NCI-H510A treated with DMSO at 0.1 percent for 48 hours (cell line): ENCODE results near the gene CFAP97D2.
"Not testable (repeated sequence)": the region's sequence is repeated elsewhere in the genome, so short reads cannot be mapped to it uniquely, and the experiment has no call there.

ENCODE experiments used
- DNase-seq: peaks from one replicate; lab custom pipeline; 2025; lab: John Stamatoyannopoulos, UW

The CFAP97D2 gene

DNA sequence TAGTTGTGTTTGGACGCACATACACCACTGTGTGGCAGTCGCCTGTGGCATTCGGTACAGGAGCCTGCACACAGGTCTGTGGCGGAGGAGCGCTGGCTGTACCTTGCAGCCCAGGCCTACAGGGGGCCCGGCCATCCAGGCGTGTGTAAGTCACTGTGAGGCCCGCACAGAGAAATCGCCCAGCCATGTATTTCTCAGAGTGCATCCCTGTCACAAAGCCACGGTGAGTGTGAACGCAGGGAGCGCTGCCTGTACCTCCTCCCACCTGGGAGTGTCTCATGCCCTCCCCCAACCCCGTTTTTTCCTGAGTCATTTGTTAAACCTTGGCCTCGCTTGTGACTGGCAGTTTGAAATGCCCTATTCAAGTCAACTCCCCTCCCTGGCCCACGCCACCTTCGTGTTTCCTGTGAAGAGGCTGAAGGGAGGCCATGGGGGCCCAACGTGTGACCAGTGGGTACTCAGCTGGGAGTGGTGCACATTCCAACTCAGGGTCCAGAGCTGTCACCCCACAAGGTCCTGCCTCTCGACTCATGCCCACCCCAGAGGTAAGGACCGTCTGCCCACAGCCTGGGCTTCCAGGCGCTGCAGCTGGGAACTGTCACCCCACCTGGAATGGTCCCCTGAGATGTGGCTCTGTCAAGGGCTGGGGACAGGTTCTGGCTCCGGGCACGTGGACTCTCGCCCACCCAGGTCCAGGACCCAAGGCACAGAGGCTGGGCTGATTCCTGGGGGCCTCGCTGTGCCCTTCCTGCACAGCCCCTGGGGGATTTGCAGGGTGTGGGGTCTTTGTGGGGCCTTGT lies 35.1 kb upstream of the CFAP97D2 start:
- no peak for DNase-seq

DNA sequence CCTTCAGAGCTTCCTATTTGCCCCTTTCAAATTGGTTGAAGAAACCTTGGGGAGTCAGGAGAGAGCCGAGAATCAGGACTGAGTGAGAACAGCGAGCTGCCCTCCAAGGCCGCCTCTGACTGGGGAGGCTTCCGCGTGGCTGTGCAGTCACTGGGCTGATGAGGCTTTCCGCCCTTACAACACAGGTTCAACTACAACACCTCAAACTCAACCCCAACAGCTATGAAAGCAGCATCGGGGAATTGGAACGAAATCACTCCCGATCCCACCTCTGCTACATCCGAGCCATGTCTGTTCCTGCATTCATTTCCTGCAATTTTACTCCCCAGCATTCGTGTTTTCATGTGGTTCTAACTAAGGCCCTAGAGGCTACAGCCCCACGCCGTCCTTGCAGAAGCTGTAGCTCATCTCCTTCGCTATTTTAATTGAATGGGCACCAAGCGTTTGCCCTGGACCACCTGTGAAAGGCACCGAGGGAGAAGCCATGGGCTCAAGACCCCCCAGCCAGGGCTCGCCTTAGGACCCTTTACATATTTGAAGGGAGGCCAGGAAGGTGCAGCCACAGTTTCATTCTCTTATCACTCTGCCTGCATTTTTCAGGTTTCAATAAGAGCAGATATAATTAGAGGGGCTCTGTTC lies 34.3 kb upstream of the CFAP97D2 start:
- DNase-seq: no peak

GRCh38 chr13:114145256-114145655 lies 33.8 kb upstream of the CFAP97D2 start:
- no peak for DNase-seq

- no peak for DNase-seq
Measured at GRCh38 chr13:114145722-114146121, 33.3 kb upstream of the CFAP97D2 start.

- no peak for DNase-seq
Measured at GRCh38 chr13:114146173-114146572, 32.9 kb upstream of the CFAP97D2 start.

DNA sequence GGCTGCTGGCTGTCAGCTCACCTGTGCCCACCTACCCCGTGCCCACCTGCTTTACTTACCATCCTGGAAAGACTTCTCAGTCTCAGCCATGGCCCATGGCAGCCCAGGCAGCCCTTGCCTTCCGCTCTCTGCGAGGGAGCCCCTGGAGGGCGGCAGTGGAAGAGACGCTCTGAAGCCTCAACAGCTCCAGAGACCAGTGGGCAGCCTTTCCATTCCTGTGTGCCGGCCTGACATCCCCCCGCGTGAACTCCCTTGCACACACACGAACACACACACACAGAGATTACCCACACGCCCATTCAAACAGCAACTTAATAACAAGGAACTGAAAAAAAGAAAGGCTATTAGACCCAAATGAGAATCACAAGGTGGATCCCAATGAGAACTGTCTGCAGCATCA lies 32.4 kb upstream of the CFAP97D2 start:
- DNase-seq: peak; percentile 36

GRCh38 chr13:114147803-114148520 lies 31.1 kb upstream of the CFAP97D2 start:
- no peak for DNase-seq

DNA sequence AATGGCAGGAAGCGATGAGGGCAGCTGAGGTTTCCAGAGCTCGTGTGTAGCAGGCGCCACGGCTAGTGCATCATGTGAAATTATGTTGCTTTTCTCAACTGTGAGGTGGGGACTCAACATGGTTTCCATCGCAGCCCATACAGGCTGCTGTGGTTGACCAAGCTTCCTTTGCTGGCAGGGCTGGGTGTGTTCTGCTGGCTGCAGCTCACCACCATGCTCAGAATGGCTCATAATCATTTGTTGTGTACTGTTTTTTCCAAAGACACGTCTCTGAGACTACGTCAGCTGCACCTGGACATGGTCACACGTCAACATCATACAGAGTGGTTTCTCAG lies 30.6 kb upstream of the CFAP97D2 start:
- DNase-seq: peak; percentile 49

- not testable (repeated sequence) for DNase-seq
Measured at GRCh38 chr13:114148886-114149285, 30.2 kb upstream of the CFAP97D2 start.

DNA sequence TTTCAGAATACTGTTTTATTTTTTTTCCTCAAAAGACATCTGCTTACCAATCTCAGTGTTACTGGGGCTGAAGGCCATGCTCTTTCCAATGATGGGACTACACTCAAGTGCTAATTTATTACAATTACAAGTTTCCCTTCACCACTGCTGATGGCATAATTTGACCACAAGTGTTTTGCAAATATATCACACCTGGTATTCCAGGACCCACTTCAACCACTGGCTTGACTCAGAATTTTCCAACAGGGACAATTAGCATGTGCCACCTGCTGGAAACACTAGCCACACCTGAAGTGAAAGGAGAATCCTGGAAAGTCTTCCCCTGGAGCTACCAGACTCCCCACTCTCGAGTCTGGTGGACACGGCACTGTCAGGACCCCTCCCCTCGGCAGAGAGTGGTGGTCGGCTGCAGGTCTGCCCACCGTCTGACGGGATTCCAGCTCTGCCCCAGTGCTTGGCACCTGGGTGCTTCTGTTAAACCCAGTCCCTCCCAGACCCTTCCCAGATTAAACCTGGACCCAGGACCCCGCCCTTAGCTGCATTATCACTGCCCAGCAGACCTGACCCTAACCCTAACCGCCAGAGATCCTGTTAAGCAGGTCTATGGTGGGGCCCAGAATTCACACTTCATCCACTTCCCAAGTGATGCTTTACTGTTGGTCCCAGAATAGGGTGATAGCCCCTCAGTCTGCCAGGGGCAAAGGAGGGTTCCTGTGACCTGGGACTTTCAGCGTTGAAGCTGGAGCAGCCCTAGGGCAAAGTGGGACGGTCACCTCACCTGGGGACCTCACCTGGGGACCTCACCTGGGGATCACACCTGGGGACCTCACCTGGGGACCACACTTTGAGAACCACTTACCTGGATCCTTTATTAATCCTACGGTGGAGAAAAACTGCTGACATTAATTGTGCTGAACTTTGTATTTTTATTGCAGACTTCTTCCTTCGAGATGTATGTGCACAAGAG lies 29.0 kb upstream of the CFAP97D2 start:
- peak; percentile 83 for DNase-seq

DNA sequence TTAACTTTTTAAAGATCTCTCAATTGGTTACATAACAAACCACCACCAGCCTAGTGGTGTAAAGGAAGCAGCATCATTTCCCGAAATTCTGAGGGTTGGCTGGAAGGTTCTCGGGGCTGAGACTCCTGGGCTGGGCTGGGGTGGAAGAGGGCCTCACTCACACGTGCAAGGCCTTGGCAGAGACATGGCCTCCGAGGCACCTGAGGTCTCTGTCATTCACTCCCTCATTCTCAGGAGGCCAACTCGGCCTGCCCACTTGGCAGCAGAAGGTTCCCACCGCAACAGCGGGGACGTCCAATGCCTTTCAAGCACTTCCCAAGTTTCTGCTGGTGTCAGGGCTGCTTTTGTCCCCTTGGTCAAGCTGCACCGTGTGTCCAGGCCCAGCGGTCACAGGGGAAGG lies 28.0 kb upstream of the CFAP97D2 start:
- no peak for DNase-seq

DNA sequence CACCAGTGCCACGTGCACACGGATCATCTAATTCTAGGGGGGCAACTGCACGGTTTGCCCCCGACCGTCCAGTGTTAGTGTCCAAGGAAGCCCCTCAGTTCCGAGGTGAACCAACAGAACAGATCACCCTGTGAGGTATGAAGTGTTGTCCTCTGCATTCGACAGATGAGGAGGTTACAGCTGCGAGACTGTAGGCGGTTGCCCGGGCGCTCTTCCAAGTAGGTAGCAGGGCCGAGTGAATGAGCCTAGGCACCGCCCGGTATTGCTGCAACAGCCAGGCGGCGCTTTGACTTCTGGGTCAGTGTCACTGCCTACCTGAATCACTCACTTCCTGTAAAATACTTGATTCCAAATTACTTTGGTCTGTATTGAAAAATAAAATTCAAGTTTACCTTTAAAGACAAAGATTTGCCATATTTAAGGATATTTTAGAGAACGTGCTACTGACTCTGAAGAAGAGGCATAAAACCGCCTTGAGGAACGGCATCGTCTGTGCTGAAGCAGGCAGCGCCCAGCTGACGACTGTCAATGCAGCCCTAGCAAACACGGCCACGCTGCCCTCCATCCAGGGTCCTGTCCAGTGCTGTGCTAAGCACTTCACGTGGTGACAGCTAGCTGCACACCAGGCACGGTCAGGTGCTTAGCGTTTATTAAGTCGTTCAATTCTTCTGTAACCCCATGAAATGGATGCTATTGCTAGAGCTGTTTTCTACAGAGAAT lies 27.3 kb upstream of the CFAP97D2 start:
- peak; percentile 79 for DNase-seq

DNA sequence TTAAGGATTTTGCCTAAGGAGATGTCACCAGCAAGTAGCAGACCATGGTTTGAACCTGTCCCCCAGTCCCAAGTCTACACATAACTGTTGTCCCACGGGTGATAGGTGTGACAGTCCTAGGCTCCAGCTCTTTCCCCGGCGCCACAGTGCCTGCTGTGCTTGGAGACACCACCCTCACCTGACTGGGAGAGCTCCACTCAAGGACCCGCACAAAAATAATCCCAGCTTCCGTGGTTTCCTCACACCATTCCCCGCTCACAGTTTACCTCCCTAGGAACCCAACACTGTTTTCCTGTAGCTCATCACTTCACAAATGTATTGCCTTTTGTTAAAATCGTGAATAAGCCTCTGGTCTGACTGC lies 26.8 kb upstream of the CFAP97D2 start:
- no peak for DNase-seq

DNA sequence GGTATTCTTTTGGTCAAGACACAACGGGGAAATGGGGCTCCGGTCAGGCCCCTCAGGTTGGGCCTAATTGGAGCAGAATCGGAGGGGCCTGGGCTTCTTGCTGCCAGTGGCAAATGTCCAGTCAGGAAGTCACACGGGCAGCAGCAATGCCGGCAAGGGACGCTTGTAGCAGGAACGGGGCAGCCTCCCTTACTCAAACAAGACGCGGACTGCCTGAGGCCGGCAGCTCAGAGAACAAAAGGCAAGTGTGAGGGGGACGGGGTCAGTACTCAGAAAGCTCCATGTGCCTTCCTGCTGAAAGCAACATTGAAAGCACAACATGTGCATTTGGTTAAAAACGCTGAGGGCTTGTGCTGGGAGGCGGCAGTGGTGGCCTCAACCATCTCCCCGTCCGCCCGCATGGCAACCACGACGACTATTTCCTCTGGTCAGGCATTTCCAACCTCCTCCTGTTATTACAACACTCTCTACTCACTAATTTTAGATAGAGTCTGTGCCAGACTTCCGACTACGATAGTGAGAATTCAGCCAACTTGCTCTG lies 26.2 kb upstream of the CFAP97D2 start:
- no peak for DNase-seq

DNA sequence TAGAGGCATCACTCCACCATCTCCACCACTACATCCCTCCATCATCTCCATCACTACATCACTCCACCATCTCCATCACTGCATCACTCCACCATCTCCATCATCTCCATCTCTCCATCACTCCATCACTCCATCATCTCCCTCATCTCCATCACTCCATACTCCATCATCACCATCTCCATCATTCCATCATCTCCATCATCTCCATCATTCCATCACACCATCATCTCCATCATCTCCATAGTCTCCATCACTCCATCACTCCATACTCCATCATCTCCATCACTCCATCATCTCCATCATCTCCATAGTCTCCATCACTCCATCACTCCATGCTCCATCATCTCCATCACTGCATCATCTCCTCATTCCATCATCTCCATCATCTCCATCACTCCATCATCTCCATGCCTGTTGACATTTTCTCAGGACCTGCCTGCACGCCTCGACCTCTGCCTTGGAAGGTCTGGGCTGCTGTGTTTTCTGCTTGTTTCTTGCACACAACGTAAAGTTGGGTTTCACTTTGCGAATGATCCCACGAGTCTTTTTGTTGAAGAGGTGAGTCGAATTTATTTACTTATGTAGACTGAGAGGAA lies 25.5 kb upstream of the CFAP97D2 start:
- DNase-seq: no peak

DNA sequence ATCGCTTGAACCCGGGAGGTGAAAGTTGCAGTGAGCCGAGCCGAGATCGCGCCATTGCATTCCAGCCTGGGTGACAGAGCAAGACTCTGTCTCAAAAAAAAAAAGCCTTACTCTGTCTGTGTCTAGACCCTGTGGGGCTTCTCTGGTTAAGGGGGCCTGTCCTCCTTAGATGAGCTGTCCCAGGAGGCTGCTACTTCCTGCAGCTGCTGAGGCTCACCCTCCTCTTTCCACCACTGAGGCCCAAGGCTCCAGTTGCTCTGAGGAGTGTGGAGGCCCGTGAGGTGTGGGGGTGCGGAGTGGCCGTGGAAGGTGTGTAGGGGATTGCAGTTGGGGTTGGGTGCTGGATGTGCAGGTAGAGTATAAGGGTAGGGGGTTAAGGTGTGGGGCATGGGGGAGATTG lies 24.6 kb upstream of the CFAP97D2 start:
- DNase-seq: no peak

- DNase-seq: no peak
Measured at GRCh38 chr13:114155320-114155719, 23.7 kb upstream of the CFAP97D2 start.

- no peak for DNase-seq
Measured at GRCh38 chr13:114155926-114156883, 22.9 kb upstream of the CFAP97D2 start.

- DNase-seq: no peak
Measured at GRCh38 chr13:114157869-114158495, 21.1 kb upstream of the CFAP97D2 start.
